Iris pigment epithelial cell (primary cell): ENCODE data around the gene GAS6.
A peak's percentile ranks its signal among the peaks of the same experiment; 100 is the strongest.
"Not testable (repeated sequence)": the region's sequence is repeated elsewhere in the genome, so short reads cannot be mapped to it uniquely, and the experiment has no call there.

ENCODE experiments used
- DNase-seq: peaks from one replicate; pipeline ENCODE4 v3.0.0-alpha.2; 2011; ENCODE audit warnings: low read depth

Gene GAS6

GRCh38 chr13:113863524-113864272 is at the start of gene GAS6:
Gene GAS6, minus strand, starts transcription at chr13:113864076. Its CDS starts 156 bp downstream, at chr13:113863920.
- peak; percentile 50 for DNase-seq

GRCh38 chr13:113913408-113913807 is 49.5 kb upstream of the GAS6 start:
- not testable (repeated sequence) for DNase-seq

- no peak for DNase-seq
These were observed 48.7 kb upstream of the GAS6 start for GRCh38 chr13:113912596-113912995.

GRCh38 chr13:113907635-113908617 is 44.0 kb upstream of the GAS6 start:
- peak; percentile 35 for DNase-seq

GRCh38 chr13:113906571-113906970 is 42.7 kb upstream of the GAS6 start:
- no peak for DNase-seq

GRCh38 chr13:113905942-113906341 is 42.1 kb upstream of the GAS6 start:
- DNase-seq = no peak

GRCh38 chr13:113905018-113905417 is 41.1 kb upstream of the GAS6 start:
- DNase-seq = no peak

- DNase-seq = peak; percentile 39
These were observed 40.5 kb upstream of the GAS6 start for GRCh38 chr13:113904411-113904810.

- no peak for DNase-seq
These were observed 40.0 kb upstream of the GAS6 start for GRCh38 chr13:113903912-113904311.

- DNase-seq = no peak
These were observed 39.3 kb upstream of the GAS6 start for GRCh38 chr13:113902986-113903775.

GRCh38 chr13:113902481-113902880 is 38.6 kb upstream of the GAS6 start:
- DNase-seq = no peak

- DNase-seq = no peak
These were observed 37.8 kb upstream of the GAS6 start for GRCh38 chr13:113901642-113902041.

- DNase-seq = peak; percentile 21
These were observed 37.4 kb upstream of the GAS6 start for GRCh38 chr13:113901231-113901630.

- no peak for DNase-seq
These were observed 36.8 kb upstream of the GAS6 start for GRCh38 chr13:113900646-113901045.

- no peak for DNase-seq
These were observed 34.5 kb upstream of the GAS6 start for GRCh38 chr13:113898391-113898790.

- DNase-seq = no peak
These were observed 34.1 kb upstream of the GAS6 start for GRCh38 chr13:113897966-113898365.

GRCh38 chr13:113897161-113897560 is 33.3 kb upstream of the GAS6 start:
- DNase-seq = peak; percentile 93

GRCh38 chr13:113895436-113895835 is 31.6 kb upstream of the GAS6 start:
- DNase-seq = no peak

- DNase-seq = no peak
These were observed 27.1 kb upstream of the GAS6 start for GRCh38 chr13:113890774-113891480.

GRCh38 chr13:113889467-113889866 is 25.6 kb upstream of the GAS6 start:
- DNase-seq = no peak

GRCh38 chr13:113888701-113889330 is 24.9 kb upstream of the GAS6 start:
- no peak for DNase-seq
